KOPT-K1 (cell line): ENCODE measurements around the gene GABPB1.

Source experiments
- H3K27ac ChIP-seq: fragments of 200-600 bp; sonication (generic); 2 replicates; pipeline ENCODE4 v1.5.1; 2016; ENCODE audit warnings: antibody characterized with exemption, mild to moderate bottlenecking, low read depth, low read length; ENCODE audit not compliant: poor library complexity, severe bottlenecking
- H3K36me3 ChIP-seq: fragments of 200-600 bp; sonication (generic); 2 replicates; pipeline ENCODE4 v1.5.1; 2017; ENCODE audit warnings: antibody characterized with exemption, mild to moderate bottlenecking, low read length, moderate library complexity; ENCODE audit not compliant: insufficient read depth
- H3K9me3 ChIP-seq: fragments of 200-600 bp; sonication (generic); 2 replicates; pipeline ENCODE4 v1.5.1; 2017; ENCODE audit warnings: antibody characterized with exemption, low read length, mild to moderate bottlenecking; ENCODE audit not compliant: insufficient read depth, poor library complexity, severe bottlenecking

The GABPB1 gene

GRCh38 chr15:50355980-50356379 is 982 bp upstream of the GABPB1 start:
- Histone ChIP-seq H3K36me3 (peaks cover 27% of the 10 kb centered on the region), H3K9me3 (no peaks in the 10 kb centered on the region), H3K27ac (peak overlapping the region; percentile 94)

GRCh38 chr15:50355619-50355905 is 564 bp upstream of the GABPB1 start:
- H3K36me3 ChIP-seq, result peaks cover 23% of the 10 kb centered on the region
- H3K9me3 ChIP-seq, result no peaks in the 10 kb centered on the region
- H3K27ac ChIP-seq, result peak overlapping the region; percentile 94

GRCh38 chr15:50353975-50354837 is 792 bp downstream of the GABPB1 start:
- H3K27ac ChIP-seq, result peak overlapping the region; percentile 94
- H3K9me3 ChIP-seq, result no peaks in the 10 kb centered on the region
- peaks cover 15% of the 10 kb centered on the region for H3K36me3 ChIP-seq

DNA sequence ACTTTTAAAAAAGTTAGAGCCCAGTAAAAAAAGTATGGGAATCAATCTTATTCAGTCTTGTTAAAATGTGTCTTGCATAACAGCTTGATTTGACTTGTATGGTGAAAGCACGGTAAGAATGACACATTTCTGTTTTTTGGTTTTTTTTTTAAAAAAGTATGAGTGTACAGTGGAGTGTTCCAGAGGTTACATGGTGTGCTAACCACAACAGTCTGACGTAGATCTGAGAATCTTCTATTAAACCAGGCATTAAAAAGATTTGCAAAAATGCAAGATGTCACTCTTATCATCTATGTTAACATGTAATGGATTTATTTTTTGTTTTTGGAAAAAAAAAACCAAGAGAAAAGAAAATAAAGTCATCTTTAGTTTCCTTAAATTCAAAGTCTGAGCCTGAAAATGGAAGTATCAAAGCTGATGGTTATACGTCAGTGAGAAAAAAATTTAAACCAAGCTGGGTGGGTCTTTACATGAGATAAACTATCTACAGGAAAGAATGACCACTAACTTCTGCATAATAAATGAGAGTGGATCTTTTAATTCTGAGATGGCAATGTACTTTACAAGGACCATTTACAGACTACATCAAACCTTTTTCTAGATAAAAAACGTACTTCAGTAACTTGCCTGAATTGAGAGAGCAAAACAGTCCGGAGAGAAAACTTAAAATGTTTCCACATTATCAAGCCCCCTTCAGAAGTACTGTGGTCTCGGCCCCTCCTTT is 1.6 kb downstream of the GABPB1 start:
- H3K9me3 ChIP-seq, result no peaks in the 10 kb centered on the region
- peak overlapping the region; percentile 94 for H3K27ac ChIP-seq
- H3K36me3 ChIP-seq, result peaks cover 8% of the 10 kb centered on the region

DNA sequence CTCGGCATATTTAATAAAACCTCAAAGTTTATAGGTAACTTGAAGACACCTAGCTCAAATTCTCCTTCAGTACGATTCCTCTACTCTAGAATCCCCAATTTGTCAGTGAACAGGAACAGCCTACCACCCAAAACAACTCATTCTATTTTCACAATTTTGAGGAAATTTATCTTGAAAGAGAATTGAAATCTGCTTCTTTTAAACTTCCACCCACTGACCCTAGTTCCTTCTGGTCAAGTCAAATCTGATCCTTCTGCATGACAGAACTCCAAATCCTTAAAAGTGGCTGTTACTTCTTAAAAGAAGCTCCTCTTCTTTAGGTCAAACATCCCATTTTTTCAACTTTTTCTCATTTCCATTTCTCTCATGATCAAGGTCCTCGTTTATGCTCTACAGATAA is 4.4 kb downstream of the GABPB1 start:
- no peak overlapping the region for H3K27ac ChIP-seq
- no peaks in the 10 kb centered on the region; the same call in 1 of the 2 replicates for H3K36me3 ChIP-seq
- no peaks in the 10 kb centered on the region for H3K9me3 ChIP-seq

GRCh38 chr15:50345298-50345697 is 9.7 kb downstream of the GABPB1 start:
- no peak overlapping the region for H3K27ac ChIP-seq
- no peaks in the 10 kb centered on the region; the same call in 1 of the 2 replicates for H3K36me3 ChIP-seq
- no peaks in the 10 kb centered on the region for H3K9me3 ChIP-seq

- peaks cover 2% of the 10 kb centered on the region; the same call in 1 of the 2 replicates for H3K36me3 ChIP-seq
- H3K9me3 ChIP-seq, result no peaks in the 10 kb centered on the region
- H3K27ac ChIP-seq, result no peak overlapping the region
These were observed 11.0 kb downstream of the GABPB1 start for GRCh38 chr15:50344006-50344464.

DNA sequence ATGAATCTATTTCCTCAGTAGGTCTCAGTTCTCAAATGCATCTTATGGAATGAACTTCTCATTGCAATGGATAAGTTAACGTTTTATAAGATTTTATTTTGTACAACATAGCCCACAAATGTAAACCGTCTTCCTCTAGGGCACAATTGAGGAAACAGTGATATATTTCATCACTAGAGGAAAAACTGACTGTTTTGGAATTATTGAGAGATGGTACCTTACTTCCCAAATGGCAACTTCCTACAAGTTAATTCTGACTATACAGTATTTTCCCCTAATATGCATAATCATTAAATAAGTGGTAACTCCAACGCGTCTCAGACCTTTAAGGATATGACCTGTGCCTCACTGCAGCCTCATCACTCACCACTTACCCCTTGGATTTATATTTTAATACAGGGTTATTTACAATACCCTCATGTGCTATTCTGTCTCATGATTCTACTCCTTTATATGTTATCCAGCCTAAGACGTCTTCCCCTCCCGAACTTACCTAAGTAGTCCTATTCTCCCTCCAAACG is 13.3 kb downstream of the GABPB1 start:
- no peaks in the 10 kb centered on the region for H3K9me3 ChIP-seq
- H3K27ac ChIP-seq, result no peak overlapping the region
- H3K36me3 ChIP-seq, result peaks cover 10% of the 10 kb centered on the region; the same call in 1 of the 2 replicates

DNA sequence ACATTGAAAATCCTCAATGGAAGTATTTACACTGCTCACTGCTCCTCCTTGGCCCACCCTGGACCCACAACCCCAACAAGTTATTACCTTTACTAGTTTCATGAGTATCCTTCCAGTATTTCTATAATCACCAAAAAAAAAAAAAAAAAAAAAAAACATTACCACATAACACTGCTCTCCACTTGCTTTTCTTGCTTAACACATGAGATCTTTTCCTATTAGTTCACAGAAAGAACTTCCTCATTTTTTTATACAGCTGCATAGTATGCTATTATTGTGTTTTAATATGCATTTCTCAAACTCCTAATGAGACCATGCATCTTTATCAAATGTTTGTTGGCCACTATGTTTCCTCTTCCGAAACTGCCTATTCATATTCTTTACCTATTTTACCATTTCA is 14.6 kb downstream of the GABPB1 start:
- Histone ChIP-seq H3K27ac (no peak overlapping the region), H3K9me3 (no peaks in the 10 kb centered on the region), H3K36me3 (peaks cover 10% of the 10 kb centered on the region; the same call in 1 of the 2 replicates)

DNA sequence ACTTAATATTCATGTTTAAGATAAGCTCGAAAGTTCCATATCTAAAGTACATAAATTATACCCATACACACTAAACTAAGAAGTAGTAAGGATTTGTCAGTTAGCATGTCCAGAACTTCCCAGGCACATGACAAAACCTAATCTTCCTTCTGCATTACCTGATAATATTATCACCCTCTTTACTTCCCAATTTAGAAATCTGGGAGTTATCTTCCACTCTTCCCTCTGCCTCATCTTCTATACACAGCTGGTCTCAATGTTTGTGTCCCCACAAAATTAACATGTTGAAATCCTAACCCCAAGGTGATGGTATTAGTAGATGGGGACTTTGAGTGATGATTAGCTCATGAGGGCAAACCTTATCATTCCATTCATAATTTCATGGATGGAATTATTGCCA is 15.3 kb downstream of the GABPB1 start:
- Histone ChIP-seq H3K27ac (no peak overlapping the region), H3K36me3 (peaks cover 10% of the 10 kb centered on the region; the same call in 1 of the 2 replicates), H3K9me3 (no peaks in the 10 kb centered on the region)

DNA sequence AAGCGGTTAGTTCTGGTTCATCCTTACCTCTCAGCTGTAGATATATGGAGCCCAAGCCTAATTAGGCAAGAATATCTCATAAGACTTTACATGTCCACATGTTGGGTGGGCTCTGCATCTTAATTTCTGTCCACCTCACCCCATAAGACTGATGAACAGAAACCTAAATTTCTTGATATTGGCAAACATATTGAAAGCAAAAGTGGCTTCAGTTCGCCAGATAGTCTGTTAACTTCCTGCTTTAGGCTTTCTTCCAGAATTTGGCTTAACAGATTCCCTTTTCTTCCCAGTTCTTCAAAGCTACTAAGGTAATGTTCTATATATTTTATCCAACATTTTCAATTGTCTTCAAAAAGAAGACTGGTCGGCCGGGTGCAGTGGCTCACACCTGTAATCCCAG is 19.7 kb downstream of the GABPB1 start:
- H3K27ac ChIP-seq, result no peak overlapping the region
- no peaks in the 10 kb centered on the region for H3K9me3 ChIP-seq
- H3K36me3 ChIP-seq, result peaks cover 10% of the 10 kb centered on the region; the same call in 1 of the 2 replicates

DNA sequence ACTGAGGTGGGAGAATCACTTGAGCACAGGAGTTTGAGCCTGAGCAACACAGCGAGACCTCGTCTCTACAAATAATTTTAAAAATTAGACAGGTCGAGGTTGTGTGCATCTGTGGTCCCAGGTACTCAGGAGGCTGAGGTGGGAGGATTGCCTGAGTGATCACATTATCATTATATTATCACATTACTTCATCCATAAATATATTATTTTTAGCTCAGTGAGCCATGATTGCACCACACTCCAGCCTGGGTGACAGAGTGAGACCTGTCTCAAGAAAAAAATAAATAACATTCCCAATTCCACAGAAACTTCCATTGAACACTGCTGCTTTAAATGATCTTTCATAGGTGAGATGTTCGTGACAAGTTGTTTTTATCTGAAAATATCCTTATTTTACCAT is 21.8 kb downstream of the GABPB1 start:
- Histone ChIP-seq H3K27ac (no peak overlapping the region), H3K36me3 (no peaks in the 10 kb centered on the region), H3K9me3 (no peaks in the 10 kb centered on the region)

GRCh38 chr15:50330921-50331320 is 24.1 kb downstream of the GABPB1 start:
- H3K36me3 ChIP-seq, result no peaks in the 10 kb centered on the region
- H3K27ac ChIP-seq, result no peak overlapping the region
- H3K9me3 ChIP-seq, result no peaks in the 10 kb centered on the region

GRCh38 chr15:50328116-50328515 is 26.9 kb downstream of the GABPB1 start:
- H3K9me3 ChIP-seq, result no peaks in the 10 kb centered on the region
- H3K36me3 ChIP-seq, result no peaks in the 10 kb centered on the region
- H3K27ac ChIP-seq, result no peak overlapping the region

DNA sequence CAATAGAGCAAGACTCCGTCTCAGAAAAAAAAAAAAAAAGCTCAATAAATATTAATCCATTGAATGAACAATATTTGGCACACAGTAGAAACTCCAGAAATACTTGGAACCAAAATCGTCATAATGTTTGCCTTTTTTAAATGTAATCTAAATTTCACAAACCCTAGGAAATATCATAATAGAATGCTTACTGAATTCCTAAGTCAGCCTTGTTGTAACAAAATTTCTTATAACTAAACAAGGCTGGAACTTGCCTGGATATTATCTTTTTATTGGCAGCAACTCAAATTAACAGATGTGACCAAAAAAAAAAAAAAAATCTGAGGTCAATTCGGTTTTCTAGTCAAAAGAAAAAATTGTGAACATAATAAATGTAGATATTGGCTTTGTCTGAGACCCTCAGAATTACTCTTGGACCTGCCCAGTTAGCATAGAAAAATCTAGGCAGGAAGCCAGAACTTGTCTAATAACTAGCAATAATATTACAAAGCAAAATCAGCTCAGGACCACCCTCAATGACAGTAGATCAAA is 33.3 kb downstream of the GABPB1 start:
- Histone ChIP-seq H3K9me3 (no peaks in the 10 kb centered on the region), H3K36me3 (no peaks in the 10 kb centered on the region), H3K27ac (no peak overlapping the region)
